HG03460 (cell line): ENCODE measurements around the gene DCLRE1A.

Experiments used
- ATAC-seq: cut with Tn5 transposase; IDR thresholded peaks from one replicate; pipeline ENCODE4 v1.9.1; 2021; ENCODE audit not compliant: unreplicated experiment

DCLRE1A gene

DNA sequence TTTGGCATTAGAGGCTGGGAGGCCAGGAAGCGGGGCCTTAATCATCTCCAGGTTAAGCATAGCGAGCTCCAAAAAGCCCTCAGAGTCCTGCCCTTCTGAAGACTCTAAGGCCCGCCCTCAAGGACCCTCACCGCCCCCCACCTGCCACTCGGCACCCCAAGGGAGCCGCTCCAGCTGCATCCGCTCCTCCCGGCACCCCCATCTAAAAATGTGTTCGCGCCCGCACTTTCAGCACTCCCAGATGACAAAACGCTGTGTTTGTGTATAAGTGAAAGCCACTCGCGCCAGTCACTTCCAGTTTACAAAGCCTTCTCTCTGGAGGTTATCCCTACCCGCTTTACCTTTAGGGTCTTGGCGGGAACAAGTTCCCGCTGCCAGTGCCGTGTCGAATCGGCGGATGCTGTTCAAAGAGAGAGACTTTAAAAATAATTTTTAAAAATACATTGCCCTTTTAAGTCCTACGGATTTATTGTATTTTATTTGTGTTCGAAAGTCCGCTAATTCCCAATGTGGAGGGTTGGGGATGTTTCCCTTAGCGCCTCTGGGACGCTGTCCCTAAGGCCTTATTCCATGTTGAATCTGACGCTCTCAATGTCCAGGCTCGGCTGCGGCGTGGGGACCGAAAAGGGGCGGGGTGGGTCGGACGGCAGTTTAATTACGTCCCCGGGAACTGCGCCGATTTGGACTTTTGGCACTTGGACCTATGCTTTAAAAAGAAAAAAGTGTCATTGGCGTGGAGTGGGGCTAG is at the start of gene DCLRE1A, which contains the start of gene NHLRC2:
Gene DCLRE1A, minus strand, starts transcription at position 70 of the 748 bp plus-strand sequence. CDS start 900 bp downstream, outside the sequence.
Gene NHLRC2, plus strand, starts transcription at position 649 of the 748 bp plus-strand sequence. CDS start 212 bp downstream, outside the sequence.
- ATAC-seq = peak; percentile 47

DNA sequence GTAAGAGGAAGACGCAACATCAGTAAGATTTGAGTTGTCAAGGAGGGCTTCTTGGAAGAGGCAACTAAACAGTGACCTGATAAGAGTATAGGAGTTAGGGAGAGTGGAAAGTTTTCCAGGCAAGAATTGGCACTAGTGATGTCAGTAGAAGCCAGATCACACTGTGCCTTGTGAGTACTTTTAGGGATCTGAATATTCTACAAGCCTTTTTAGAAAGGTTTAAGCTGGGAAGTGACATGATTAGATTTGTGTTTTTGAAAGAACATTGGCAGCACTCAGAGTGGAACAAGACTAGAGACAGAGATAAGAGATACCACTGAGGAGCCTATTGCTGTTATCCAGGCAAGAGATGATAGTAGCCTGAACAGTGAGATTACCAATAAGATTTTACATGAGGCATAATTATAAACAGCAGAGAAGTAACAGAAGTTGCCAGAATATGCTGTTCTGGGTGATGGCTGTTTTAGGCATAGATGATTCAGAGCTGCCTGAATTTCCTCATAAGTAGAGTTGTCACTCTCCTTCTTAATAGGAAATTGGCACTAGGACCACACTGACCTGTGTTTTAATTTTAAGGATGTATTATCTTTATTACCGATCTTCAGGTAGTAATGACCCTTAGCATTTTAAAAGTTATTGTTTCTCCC is 46.2 kb upstream of the DCLRE1A start:
- ATAC-seq = no peak

DNA sequence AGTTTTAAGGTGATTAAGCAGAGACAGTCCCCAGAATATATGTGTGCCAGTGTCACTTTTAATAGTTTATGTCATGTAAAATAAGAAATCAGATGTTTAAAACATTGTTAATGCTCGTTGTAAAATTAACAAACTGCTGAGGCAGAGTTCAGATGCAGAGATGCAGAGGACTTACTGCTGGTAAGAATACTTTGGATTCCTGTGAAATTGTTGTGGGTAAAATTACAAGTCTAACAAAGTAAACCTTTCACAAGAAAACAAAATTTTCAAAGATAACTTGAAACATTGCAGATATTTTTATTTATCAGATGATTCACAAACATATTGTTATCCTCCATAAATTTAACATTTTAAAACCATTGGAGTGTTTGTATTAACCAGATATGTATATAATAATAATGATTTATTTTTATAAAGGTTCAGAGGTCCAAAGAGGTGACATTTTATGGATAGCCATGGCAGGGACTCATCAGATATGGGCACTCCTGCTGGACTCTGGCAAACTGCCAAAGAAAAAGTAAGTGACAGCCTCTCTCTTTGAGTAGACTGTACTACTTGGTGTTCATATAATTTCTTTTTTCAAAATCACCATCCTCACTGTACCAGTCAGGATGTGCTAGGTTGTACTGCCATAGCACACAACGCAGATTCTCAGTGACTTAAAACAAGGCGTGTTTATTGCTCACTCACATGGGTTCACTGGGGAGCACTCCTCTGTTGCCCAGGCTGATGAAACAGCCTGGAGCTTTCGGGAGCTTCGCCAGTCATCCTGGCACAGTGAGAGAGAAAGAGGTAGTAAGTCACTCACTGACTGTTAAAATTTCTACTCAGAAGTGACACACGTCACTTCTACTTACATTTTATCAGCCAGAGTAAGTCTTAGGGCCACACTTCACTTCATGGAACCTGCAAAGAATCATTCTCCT is 44.1 kb upstream of the DCLRE1A start:
- ATAC-seq = no peak

DNA sequence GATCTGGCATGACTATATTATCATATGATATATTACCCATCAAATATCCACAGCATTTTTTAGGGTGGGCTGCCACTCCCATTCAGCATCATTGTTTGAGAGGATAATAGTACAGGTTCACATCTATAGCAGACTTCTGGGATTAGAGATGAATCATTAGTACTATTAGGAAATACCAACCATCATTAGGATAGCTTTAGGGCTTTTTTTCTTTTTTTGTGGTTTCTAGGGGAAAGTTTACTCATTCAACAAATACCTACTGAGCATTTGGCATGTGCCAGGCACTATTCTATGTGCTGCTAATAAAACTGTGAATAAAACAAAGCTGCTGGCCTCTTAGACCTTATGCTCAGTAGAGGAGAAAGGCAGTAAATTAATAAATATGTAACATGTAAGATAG is 41.1 kb upstream of the DCLRE1A start:
- no peak for ATAC-seq

DNA sequence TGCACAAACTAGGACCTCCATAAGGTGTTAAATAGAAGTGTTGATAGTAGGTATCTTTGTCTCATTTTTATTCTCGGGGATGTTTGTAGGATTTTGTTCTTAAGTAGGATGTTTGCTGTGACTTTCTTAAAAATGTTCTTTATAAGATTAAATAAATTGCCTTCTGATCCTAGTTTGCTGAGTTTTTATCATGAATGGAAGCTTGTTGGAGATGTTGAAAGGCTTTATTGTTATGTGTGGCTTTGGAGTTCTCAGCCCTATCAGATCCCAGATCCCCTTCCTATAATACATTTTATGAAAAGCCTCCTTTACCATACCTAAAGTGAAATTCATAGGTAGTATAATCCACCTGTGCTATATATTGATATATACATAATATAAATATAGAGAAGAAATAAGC is 40.7 kb upstream of the DCLRE1A start:
- ATAC-seq = no peak

DNA sequence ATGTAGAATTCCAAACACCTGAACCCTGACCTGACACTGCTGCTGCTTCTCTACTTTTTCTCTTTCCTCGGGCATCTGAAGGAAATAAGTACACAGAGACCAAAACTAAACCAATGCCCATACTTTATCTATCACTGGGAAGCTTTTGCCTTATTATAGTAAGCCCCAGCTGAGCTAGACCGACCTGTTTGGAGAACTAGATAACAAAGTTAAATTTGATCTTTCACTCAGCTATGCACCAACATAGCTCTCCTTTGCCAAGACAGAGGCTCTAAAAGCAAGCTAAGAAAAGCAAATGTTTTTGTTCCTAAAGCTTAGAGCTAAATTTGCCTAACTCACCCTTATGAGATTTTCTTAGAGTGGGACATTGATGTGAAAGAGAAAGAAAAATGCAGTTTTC is 39.7 kb upstream of the DCLRE1A start:
- ATAC-seq = no peak

DNA sequence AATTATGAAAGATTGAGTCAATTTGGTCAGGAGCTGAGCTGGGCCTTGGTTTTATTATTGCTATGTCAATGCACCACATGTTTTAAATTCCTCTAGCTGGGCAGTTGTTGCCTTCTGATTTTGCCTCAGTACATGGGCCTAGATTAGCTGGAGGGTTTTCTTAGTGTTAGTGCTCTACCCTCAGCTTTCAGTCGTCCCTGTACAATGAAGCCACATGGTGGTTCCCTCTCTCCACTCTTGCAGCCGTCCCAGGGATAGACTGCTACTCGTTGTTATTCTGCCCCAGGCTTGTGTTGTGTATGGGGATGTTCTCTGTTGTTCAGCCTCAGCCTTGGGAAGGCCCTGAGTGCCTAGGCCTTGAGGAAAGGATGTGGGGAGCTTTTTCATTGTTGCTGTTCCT is 37.6 kb upstream of the DCLRE1A start:
- no peak for ATAC-seq

DNA sequence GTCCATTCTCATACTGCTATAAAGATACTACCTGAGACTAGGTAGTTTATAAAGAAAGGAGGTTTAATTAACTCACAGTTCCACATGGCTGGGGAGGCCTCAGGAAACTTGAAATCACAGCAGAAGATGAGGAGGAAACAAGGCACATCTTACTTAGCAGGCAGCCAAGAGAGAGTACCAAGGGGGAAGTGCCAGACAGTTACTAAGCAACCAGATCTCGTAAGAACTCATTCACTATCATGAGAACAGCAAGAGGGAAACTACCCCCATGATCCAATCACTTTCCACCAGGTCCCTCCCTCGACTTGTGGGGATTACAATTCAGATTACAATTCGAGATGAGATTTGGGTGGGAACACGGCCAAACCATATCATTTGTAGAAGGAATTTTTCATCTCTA is 36.9 kb upstream of the DCLRE1A start:
- no peak for ATAC-seq

DNA sequence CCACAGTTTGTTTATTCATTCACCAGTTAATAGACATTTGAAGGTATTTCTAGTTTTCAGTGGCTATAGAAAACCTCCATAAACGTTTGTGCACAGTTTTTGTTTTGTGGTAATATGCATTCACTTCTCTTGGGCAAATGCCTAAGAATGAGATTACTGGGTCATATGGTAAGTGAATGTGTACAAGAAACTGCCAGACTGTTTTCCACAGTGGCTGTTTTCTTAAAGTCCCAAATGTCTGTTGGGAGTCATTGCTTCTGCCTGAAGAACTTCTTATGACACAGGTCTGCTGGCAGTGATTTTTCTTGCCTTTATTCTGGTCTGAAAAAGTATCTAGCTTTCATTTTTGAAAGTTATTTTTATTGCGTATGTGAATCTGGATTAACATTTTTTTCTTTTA is 36.0 kb upstream of the DCLRE1A start:
- ATAC-seq = no peak

DNA sequence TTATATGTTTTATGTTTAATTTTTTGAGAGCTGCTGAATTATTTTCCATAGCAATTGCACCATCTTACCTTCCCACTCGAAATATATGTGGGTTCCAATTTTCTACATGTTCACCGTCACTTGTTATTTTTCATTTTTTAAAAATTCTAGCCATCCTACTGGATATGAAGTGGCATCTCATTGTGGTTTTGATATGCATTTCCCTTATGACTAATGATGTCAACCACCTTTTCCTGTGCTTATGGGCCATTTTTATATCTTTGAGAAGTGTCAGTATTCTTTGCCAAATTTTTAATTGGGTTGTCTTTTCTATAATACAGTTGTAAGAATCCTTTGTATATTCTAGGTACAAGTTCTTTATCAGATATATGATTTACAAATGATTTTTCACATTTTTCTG is 28.4 kb upstream of the DCLRE1A start:
- ATAC-seq = no peak

DNA sequence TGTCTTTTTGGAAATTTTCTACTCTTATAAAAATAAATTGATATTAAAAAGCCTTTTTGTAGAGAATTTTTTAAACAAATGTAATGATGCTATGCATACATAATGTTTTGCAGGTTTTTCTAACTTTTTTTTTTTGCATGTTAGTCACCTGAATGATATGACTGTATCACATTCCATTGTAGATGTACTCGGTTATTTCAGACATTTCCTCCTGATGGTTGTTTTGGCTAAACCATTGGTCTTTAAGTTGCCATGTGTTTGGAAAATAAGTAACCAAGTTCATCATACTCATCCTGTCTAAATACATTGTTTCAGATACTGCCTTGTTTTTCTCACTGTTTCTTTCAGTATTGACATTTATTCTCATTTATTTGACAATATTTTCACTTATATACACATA is 26.4 kb upstream of the DCLRE1A start:
- no peak for ATAC-seq

DNA sequence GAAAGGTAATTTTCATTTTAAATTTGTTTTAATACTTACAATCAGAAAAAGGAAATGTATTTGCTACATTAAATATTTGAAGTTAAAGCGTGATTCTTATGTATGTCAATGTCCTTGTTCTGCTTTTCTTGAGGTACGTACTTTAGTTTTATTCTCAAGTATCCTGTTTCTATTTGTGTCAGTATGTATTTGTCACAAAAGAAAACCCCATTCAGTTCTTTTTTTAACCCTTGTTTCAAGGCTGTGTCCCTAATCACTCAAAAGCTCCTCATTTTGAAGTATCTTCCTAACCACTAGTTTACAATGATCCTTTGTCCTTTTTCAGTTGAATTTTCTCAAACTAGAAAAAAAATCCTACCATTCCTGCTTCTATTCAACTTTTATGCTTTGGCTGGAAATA is 25.8 kb upstream of the DCLRE1A start:
- ATAC-seq = peak; percentile 85

DNA sequence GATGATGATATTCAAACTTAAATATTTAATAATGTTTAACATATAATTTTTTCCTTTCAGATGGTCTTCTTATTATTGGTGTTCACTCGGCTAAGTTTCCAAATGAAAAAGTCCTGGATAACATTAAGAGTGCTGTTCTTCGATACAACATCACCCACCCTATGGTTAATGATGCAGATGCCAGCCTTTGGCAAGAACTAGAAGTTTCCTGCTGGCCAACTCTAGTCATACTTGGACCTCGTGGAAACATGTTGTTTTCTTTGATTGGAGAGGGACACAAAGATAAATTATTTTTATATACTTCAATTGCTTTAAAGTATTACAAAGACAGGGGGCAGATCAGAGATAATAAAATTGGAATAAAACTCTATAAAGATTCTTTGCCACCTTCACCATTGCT is 22.6 kb upstream of the DCLRE1A start:
- ATAC-seq = no peak

DNA sequence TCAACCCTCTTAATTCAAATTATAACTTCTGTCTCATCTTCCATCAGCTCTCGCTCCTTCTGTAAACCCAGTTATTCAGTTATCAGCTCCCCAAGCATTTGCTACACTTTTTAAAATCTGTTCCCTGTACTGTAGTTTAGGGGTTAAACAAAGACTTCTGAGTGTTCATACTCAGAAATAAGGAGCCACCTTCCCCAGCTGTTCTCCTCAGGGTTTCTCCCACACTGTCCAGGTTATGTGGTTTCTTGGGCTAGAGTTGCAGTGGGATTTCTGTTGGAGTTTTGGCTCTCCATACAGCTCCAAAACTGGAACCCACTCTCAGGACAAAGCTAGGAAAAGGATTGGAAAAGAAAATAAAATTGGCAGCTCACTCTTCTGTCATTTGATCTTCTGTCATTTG is 21.3 kb upstream of the DCLRE1A start:
- no peak for ATAC-seq

DNA sequence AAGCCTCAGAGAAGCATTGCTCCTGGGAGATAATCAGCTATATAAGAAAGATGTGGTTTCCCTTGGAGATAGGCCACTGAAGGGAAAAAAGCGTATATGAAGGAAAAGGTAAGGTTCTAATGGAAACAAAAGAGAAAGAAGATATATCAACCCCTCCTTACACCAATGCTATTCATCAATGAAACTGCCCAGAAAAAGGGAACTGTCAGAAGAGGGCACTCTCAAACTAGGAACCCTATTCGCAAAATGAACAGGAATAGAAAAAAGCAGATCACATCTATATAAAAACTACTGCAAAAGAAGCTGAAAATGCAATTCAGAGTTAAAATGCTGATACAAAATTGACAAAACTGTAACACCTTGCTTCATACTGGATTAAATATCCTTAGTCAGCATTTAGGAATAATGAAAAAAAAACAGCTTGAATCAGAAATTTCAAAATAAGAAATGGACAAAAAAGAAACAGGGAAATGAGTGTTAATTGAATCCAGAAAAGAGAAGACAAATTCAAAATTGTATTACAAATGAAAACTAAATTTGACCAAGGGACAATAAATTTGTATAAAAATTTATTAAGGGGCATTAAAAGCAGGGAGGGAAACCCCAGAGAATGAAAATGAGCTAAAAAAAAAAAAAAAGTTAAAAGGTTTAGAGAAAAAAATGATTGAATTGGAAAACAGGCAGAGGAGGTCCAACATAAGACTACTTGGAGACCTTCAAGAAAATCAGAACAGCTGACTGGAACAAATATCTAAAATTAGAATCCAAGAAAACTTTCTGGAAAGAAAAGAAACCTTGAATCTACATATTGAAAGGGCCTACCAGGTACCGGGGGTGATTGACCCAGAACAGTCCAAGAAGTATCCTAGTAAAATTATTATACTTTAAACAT is 18.5 kb upstream of the DCLRE1A start:
- no peak for ATAC-seq

DNA sequence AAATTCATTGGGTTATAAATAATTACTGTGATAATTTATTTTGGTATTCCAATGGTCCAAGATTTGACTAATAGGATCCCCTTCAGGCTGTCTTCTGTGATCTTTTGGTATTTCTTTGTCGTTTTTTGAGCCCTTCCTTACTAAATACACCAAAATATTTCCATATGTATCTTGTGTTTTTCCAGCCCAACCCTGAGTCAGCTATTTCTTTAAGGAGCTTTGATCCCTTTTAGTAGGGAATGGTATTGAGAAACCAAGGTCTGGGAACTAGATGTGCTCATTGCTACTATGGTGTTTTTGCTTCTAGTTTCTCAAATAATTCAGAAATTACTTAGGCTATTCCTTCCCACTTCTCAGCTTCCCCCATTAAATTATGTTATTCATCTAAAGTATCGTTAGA is 15.9 kb upstream of the DCLRE1A start:
- no peak for ATAC-seq

DNA sequence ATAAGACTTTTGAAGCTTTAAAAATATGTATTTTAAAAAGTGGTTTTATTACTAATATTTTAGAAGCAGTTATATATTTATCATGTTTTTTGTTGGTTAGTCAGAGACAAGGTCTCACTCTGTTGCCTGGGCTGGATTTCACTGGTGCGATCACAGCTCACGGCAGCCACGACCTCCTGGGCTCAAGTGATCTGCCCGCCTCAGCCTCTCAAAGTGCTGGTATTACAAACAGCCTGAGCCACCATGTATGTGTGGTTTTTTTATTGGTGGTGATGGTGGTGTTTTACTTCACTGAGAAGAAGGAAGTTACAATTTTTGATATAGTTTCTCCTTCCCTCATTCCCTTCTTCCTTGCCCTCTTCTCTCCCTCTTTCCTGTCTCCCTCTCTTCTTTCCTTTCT is 14.0 kb upstream of the DCLRE1A start:
- ATAC-seq = no peak

DNA sequence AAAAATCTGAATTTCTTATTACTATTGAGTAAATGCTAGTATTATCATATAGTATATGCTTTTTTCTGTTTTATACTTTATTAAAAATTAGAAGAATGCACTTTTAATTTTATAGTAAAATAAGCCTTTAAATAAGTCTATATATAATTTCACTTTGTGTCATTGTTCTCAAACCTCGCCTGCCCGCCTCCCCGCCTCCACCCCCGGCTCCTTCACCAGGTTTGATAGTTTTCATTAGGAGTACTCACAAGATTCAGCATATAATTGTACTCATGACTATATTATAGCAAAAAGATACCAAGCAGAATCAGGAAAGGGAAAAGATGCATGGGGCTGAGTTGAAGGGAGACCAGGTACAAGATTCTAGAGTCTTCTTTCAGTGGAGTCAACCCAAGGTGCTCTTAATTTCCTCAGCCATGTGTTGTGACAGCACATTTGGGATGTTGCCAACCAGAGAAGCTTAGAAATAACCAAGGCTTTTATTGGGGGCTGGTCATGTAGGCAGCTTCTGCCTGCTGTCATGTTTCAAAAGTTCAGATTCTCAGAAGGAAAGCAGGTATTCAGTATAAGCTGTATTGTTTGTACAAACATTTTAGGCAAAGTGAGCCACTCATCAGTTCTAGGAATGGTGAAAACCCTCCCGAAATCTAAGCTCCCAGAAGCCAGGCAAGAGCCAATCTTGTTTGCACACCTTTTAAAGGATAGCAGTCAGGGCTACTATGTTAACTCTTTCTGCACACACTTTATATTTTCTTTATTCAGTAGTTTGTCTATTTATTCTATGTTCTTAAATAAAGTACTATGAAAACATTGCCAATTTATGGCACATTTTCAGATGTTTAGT is 12.9 kb upstream of the DCLRE1A start:
- ATAC-seq = no peak

DNA sequence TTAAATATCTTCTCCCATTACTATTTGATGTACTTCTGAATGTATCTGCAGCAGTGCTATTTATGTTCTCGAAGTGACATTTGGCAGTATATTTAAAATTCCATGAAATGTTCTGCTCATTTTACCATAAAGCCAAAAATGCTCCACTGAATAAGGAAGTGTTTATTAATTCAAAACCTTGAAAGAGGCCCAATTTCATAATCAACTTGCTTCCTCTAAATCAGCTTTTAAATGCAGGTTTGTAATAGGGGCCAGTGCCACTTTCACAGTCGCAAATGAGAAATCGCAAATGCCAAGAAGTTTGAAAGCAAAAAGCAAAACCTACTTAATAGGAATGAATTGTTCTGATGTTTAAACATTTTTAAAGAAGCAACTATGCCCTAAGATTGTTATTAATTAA is 12.0 kb upstream of the DCLRE1A start:
- no peak for ATAC-seq

DNA sequence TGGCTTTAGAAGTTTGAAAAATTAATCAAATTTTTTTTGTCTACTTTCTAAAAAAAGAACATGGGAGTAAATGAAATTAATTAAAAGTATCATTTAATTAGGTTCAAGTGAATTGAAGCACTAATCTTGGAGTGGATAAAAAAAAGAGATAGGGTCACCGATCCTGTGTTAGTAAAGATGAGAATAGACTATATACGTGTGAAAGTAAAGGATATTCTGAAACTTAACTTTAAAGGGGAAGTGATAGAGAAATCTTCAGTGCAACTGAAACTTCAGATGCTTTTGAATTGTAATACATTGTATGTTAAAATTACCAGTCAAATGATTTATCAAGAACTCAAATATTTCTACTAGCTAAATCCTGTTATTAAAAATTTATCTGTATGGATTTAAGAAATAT is 5.4 kb upstream of the DCLRE1A start:
- peak; percentile 43 for ATAC-seq
